GM19193 (cell line): ENCODE results near the gene CD99L2.

ENCODE experiments used
- POLR2A ChIP-seq: IDR thresholded peaks from 4 replicates; pipeline ENCODE4 v1.6.1; 2011; ENCODE audit not compliant: insufficient read depth, insufficient read length; ENCODE audit errors: extremely low read depth

The CD99L2 gene

GRCh38 chrX:150768132-150768485 is 130.4 kb downstream of the CD99L2 start:
- TF ChIP-seq POLR2A = no peak

GRCh38 chrX:150767475-150768131 is 130.9 kb downstream of the CD99L2 start:
- TF ChIP-seq POLR2A = no peak

DNA sequence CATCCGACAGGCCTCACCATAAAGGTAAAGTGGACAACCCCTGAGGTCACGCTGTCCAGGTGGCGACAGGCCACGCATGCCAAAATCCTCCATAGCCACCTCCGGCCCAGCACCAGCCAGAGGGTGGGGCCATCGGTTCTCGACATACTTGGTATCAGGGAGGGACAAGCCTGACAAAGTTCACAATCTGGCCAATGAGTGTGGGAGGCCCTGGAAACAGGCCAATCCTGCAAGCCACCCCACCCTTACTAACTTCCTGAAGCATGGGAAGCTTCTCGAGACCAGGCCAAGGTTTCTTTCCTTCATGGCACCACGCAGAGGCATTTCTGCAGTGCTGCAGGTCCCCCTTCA is 131.4 kb downstream of the CD99L2 start:
- no peak for TF ChIP-seq POLR2A

- TF ChIP-seq POLR2A = no peak
These were observed 132.0 kb downstream of the CD99L2 start for GRCh38 chrX:150766351-150767044.

DNA sequence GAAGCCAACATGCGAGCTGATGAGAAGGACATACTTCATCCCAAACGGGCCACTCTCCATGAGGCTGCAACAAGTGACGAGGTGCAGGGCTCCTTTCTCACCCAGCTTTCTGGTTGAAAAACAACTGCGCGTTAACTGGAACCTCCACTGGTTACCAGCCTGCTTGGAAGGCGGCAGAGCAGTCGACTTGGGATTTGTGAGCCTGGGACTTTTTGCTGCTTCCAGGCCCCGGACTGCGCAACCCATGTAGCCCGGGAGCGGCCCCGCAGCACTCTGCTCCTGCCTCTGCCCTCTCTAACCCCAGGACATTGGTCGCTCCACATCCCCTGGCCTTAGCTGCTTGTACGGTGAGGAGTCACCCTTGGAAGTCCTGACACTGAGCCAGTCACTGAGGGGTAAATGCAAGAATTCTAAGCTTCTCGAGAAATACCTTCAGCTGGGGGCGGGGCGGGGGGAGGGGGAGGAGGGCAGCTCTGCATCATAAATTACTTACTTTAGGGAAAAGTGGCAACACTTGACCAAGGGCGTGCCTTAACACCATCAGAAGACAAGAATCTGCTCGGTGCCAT is 132.6 kb downstream of the CD99L2 start:
- TF ChIP-seq POLR2A = no peak

- TF ChIP-seq POLR2A = no peak
These were observed 133.2 kb downstream of the CD99L2 start for GRCh38 chrX:150765237-150765636.

DNA sequence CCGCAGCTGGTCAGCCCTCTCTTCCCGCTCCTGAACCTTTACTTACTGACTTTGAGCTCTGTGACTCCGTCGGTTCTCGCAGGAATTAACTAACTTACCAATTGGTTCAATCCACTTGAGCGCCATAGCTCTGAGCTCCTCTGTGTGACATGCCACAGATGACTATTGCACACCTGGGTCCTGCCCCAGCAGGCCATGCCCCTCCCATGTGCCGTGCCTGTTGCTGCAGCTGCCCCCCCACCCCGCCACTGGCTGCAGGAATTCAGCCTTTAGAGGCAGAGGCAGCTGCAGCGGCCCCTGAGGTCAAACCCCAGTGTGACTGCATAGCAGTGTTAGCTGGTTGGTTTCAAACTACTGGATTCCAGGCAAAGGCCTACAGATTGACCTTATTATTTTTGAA is 134.7 kb downstream of the CD99L2 start:
- no peak for TF ChIP-seq POLR2A

DNA sequence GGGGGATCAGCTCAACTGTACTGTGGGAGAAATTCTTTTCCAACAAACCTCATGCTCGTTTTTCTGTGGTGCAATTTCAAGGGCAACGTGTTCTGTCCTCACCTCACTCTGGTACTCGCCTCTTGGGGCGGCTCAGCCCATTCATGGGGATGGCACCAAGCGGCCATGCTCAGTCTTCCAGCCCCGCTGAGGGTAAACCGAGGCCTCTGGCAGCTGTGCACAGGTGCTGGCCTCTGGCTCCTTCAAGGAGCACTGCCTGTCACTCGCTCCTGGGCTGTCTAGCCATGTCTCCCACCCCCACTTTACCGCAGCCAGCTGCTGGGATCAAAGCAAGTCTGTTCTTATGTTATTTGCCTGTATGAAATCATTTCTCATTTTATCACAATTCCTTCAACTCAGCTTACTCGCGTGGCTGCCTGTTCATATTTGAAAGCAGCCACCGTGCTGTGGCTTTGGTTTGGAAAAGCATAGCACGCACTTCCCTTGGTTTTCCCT is 135.1 kb downstream of the CD99L2 start:
- no peak for TF ChIP-seq POLR2A

DNA sequence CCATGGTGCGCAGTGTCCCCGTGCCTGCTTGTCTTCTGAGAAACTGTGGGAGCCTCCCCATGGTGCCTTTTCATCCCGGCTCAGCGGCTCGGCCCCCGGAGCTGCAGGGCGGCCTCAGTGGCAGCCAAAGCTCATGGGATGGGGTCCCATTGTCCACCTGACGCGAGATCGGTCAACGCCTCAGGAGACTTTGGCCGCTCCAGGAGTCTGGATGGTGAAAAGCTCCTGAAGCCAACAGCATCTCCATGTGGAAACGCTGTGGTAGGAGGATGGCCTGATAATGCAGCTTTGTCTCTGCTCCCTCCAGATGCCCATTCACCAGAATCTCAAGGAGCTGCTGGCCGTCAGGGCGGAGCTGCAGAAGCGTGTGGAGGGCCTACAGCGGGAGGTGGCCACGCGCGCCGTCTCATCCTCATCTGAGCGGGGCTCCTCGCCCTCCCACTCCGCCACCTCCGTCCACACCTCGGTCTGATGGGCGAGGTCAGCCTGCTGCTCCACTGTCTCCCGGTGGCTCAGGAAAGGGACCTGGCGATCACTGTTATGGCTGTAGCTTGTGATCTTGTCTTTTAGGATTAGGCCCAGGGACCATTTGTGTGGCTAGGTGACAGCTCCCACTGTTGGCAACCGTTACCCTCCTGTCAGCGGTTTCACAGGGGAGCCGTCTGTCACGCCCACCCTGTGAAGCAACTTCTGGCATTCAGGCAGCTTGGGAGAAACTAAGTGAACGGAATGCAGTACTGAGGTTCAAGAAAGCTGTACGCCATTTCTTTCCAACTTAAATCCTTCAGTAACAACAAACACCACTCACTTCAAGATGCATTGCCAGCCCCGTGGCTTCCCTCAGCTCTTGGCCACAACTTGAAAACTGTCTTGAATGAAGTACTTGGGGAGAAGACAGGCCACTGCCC is 136.0 kb downstream of the CD99L2 start:
- no peak for TF ChIP-seq POLR2A

DNA sequence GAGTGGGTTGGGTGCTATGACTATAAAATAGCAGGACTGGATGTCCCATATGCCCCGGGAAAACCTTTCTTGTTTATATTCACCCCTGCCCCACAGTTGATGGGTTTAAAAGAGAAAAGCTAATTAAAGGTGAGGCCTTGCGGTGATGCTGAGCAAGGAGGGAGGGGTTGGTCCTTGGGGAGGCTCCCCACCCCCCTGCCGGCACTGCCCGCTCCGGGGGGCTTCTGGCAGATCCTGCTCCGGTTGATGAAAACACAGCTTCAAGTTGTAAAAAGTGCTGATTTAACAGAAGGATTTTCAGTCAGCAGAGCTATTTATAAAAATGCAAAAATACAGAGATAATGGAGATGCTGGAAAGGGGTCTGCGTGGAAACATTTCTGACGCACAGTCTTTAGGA is 136.7 kb downstream of the CD99L2 start:
- TF ChIP-seq POLR2A = no peak

DNA sequence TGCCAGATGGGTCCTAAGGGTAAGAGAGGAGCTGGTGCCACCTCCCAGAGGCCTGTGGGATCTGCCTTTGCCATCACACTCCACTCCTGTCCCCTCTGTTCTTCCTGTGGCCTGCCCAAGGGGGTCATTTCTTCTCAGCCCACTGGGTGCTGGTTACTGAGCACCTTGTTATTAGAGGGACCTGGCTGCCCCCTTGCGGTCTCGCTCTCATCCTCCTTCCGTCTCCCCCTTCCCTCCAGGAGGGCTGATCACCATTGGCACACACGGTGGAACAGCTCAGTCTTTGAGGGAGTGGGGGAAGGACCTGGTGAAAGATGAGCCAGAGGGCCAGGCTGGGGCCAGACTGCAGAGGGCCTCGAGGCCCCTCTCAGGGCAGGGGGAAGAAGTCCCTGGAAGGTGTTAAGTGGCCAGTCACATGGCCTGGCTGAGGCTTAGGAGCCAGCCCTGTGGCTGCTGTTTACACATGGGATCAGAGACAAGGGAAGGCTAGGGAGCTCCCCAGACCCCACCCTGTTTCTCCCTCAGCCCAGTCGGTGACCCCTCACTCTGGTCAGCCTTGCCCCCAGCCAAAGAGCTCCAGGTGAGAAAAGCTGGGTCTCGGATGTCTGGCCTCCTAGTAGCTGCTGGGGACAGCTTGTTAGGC is 137.2 kb downstream of the CD99L2 start:
- TF ChIP-seq POLR2A = no peak

DNA sequence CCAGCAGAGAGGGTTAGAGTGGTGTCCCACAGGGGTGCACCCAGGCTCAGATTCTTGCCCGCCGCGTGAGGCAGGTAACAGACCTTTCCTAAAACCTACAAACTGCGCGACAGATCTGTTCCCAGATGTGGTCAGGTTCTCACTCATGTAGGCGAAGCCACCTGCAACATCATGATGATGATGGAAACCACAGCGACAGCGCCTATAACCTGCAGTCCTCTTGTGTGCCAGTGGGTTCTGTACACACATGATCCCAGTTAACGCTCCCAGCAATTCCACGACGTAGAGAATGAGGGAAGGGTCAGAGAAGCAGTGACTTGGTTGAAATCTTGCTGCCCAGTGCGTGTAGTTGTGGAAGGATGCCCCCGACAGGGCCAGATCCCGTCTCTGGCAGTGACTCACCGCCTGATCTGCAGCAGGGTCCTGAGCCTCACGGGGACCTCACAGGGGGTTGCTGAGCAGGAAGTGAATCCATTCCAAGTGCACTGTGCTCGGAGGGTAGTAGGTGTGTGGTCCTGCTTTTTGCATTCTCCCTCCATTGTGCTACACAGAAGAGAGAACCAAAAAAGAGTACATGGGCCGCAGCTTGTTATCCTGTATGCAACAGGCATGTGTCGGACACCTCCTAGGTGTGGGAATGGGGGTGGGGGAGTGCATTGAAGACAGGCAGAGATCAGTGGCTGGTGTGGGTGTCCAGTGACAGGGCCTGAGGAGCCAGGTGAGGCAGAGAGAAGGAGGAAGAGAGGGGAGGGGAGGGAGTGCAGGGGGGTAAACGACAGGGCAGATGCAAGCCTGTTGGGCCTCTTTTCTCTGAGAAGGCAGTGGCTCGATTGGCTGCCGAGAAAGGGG is 138.7 kb downstream of the CD99L2 start:
- TF ChIP-seq POLR2A = no peak

DNA sequence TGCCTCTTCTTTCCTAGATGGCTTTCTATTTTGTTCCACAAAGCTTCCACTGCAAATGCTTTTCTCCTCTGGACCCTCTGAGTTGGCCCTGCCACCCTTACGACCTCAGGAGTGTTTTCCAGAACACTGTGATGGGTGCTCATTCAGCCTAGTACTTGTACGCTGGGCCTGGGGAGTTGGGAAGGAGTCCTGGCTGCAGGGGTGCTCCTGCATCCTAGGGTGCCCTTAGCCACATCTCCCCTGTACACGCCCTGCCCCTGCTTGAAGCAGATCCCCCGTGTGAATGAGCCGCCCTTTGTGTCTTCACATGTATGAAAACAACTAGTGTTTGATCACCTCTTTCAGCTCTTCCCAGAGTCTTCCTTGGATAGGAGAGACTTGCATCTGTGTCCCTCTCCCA is 141.1 kb downstream of the CD99L2 start:
- TF ChIP-seq POLR2A = no peak

GRCh38 chrX:150753968-150754367 is 144.5 kb downstream of the CD99L2 start:
- TF ChIP-seq POLR2A = no peak
